Parathyroid adenoma (tissue), 2 donors: ENCODE measurements around the gene BYSL.

Experiments
- H2AFZ ChIP-seq: fragments of 300-600 bp; sonication (generic); one replicate; pipeline ENCODE4 v1.7.0; 2017; ENCODE audit warnings: antibody characterized with exemption, mild to moderate bottlenecking
- H3K27ac ChIP-seq: fragments of 300-600 bp; sonication (generic); one replicate; pipeline ENCODE4 v1.7.0; 2017
- H3K27me3 ChIP-seq: fragments of 300-600 bp; sonication (generic); one replicate; pipeline ENCODE4 v1.7.0; 2017; ENCODE audit warnings: low read length; ENCODE audit not compliant: control insufficient read depth, insufficient read depth
- H3K36me3 ChIP-seq: fragments of 300-600 bp; sonication (generic); one replicate; pipeline ENCODE4 v1.7.0; 2017; ENCODE audit warnings: low read length; ENCODE audit not compliant: control insufficient read depth, insufficient read depth
- H3K4me1 ChIP-seq: fragments of 300-600 bp; sonication (generic); one replicate; pipeline ENCODE4 v1.7.0; 2017; ENCODE audit warnings: control low read depth
- H3K4me2 ChIP-seq: fragments of 300-600 bp; sonication (generic); one replicate; pipeline ENCODE4 v1.7.0; 2017; ENCODE audit warnings: low read length
- H3K4me3 ChIP-seq: fragments of 300-600 bp; sonication (generic); one replicate; pipeline ENCODE4 v1.7.0; 2017; ENCODE audit warnings: low read depth, low read length
- H3K79me2 ChIP-seq: fragments of 300-600 bp; sonication (generic); one replicate; pipeline ENCODE4 v1.7.0; 2017; ENCODE audit warnings: control low read depth
- H3K9ac ChIP-seq: fragments of 300-600 bp; sonication (generic); one replicate; pipeline ENCODE4 v1.7.0; 2017; ENCODE audit warnings: mild to moderate bottlenecking
- H3K9me3 ChIP-seq: fragments of 300-600 bp; sonication (generic); one replicate; pipeline ENCODE4 v1.7.0; 2017; ENCODE audit warnings: low read length; ENCODE audit not compliant: control insufficient read depth
- TF ChIP-seq, protein P1 (sequence below): fragments of 300-600 bp; sonication (generic); IDR thresholded peaks from one replicate; pipeline ENCODE4 v1.7.0; 2017; ENCODE audit warnings: antibody characterized with exemption, mild to moderate bottlenecking
- donor health status: primary hyperparathyroidism.

The BYSL gene

DNA sequence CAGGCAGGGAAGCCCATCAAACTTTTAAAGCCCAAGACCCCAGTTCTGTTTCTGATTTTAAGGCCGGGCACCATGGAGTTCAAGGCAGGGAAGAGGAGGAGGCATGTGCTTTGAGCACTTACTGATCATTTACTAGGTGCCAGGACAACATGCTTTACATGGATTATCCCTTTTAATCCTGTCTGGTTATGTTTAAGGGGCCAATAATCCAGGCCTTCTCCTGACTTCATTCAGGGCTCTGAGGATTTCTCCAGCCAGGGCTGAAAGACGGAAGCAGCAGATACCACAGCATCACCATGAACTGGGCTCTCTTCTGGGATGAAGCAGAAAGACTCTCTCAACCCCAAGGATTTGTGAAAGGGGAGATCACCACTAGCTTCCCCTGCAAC is 16.2 kb downstream of the BYSL start:
- Histone ChIP-seq H3K27ac (no peak overlapping the region), H3K9me3 (no peaks in the 10 kb centered on the region), H3K9ac (no peak overlapping the region), H3K4me2 (no peak overlapping the region), H3K27me3 (no peaks in the 10 kb centered on the region), H3K36me3 (no peaks in the 10 kb centered on the region), H3K79me2 (no peaks in the 10 kb centered on the region), H2AFZ (no peak overlapping the region), H3K4me3 (no peak overlapping the region), H3K4me1 (peaks cover 5% of the 10 kb centered on the region)
- TF ChIP-seq, protein P1, sequence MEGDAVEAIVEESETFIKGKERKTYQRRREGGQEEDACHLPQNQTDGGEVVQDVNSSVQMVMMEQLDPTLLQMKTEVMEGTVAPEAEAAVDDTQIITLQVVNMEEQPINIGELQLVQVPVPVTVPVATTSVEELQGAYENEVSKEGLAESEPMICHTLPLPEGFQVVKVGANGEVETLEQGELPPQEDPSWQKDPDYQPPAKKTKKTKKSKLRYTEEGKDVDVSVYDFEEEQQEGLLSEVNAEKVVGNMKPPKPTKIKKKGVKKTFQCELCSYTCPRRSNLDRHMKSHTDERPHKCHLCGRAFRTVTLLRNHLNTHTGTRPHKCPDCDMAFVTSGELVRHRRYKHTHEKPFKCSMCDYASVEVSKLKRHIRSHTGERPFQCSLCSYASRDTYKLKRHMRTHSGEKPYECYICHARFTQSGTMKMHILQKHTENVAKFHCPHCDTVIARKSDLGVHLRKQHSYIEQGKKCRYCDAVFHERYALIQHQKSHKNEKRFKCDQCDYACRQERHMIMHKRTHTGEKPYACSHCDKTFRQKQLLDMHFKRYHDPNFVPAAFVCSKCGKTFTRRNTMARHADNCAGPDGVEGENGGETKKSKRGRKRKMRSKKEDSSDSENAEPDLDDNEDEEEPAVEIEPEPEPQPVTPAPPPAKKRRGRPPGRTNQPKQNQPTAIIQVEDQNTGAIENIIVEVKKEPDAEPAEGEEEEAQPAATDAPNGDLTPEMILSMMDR, result no peak

DNA sequence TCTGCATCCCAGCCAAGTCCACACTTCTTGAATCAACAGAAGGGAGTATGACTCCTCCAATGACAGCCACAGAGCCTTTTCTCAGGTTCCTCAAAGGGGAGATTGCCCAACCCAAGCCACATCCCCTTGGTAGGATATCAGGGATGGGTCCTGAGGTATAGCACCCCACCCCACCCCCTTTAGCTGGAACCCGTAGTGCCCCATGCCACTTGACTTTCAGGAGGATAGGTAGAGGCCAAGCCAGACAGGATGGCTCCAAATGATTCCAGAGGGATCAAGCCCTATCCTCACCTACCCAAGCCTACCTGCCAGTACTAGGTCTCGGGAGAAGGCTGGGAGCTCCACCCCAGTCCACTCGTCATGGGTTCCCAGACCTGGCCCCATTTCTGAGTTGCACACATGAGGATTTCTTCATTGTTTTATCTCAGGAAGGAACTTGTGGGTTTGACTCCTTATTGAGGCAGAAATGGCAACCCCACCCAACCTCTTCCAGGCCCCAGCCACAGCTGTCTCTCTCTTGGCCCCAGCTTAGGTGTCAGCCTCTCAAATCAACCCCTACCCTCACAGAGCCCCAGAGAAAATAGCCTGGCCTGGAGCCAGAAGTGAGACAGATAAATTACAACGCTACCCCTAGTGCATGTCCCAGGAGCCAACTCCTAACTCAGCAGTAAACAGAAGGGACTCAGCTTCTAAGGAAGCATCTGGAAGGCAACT is 16.7 kb downstream of the BYSL start:
- TF ChIP-seq, protein P1, result no peak
- Histone ChIP-seq H3K4me1 (peaks cover 5% of the 10 kb centered on the region), H3K4me3 (no peak overlapping the region), H3K27ac (no peak overlapping the region), H3K9me3 (no peaks in the 10 kb centered on the region), H3K27me3 (no peaks in the 10 kb centered on the region), H2AFZ (no peak overlapping the region), H3K9ac (no peak overlapping the region), H3K4me2 (no peak overlapping the region), H3K36me3 (no peaks in the 10 kb centered on the region), H3K79me2 (no peaks in the 10 kb centered on the region)

DNA sequence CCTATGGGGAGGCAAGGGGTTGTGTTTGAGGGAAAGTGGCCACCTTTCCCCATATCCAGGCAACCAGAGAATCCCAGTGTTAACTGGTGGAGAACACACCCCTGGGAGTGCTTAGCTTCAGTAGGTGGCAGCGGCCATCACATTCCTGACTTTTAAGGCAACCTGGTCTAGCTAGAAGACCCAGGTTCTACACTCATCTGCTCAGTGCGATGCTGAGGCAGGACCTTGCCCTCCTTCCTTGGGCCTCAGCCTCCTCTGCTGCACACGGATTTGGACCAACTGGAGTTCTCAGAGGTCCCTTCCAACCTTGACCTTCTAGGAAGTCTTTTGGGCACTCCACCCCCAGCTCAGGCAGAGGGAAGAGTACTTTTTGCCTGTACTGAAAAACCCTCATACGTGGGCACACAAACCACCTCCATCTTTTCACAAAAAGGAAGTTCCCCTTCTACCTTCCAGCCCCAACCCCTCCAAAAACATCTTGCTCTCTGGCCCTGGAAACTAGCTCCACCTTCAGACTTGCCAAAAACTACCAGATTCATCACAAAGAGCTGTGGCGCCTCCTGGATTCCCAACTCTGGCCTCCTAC is 17.4 kb downstream of the BYSL start:
- TF ChIP-seq, protein P1, result no peak

DNA sequence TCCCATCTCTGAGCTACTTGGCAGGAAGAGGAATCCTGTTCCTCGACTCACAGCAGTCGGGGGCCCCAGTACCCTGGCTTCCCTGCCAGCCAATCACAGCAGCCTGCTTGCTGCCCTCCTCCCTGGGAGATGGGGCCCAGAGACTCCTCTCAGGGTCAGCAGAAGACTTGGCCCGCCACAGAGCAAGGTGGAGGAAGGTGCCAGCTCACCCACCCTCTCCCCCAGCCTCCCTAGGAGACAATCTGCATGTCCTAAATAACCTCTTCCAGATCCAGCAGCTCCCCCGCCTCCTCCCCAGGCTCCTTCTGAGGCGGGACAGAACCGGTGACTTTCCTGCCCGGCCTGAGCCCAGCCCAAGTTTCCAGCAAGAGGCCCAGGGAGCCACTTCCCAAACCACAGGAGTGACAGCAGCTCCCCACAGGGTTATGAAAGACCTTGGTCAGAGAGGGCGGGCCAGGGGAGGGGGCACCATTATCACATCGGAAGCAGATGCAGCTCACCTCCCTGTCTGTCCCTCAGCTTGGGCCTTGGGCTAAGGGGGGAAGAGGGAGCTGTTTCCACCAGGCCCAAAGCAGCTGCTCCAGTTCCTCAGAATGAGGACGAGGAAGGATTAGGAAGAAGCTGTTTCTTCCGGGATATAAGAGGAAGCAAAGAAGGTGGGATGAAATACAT is 18.0 kb downstream of the BYSL start:
- no peaks in the 10 kb centered on the region for H3K27me3 ChIP-seq
- H3K27ac ChIP-seq, result no peak overlapping the region
- H3K36me3 ChIP-seq, result no peaks in the 10 kb centered on the region
- no peak overlapping the region for H2AFZ ChIP-seq
- H3K4me1 ChIP-seq, result peaks cover 5% of the 10 kb centered on the region
- TF ChIP-seq, protein P1, result no peak
- no peaks in the 10 kb centered on the region for H3K79me2 ChIP-seq
- no peaks in the 10 kb centered on the region for H3K9me3 ChIP-seq
- no peak overlapping the region for H3K9ac ChIP-seq
- H3K4me3 ChIP-seq, result no peak overlapping the region
- H3K4me2 ChIP-seq, result no peak overlapping the region

More for the DNA sequence above, 17.4 kb downstream of the BYSL start:
- Histone ChIP-seq H3K27me3 (no peaks in the 10 kb centered on the region), H3K9me3 (no peaks in the 10 kb centered on the region), H3K79me2 (no peaks in the 10 kb centered on the region), H3K4me1 (peaks cover 5% of the 10 kb centered on the region), H2AFZ (no peak overlapping the region), H3K4me3 (no peak overlapping the region), H3K4me2 (no peak overlapping the region), H3K27ac (no peak overlapping the region), H3K36me3 (no peaks in the 10 kb centered on the region), H3K9ac (no peak overlapping the region)
